Stimulated activated CD8-positive, alpha-beta memory T cell treated with anti-CD3 and anti-CD28 coated beads, Interleukin-7, amount 100 ng/mL, for 24 hours (primary cell): ENCODE results near the gene RBM22.

Experiments
- DNase-seq: peaks from one replicate; pipeline ENCODE4 v3.0.0-alpha.2; 2020; ENCODE audit warnings: low read depth

Gene RBM22

GRCh38 chr5:150672237-150672883 is 28.5 kb downstream of the RBM22 start:
- no peak for DNase-seq

GRCh38 chr5:150671509-150672236 is 29.2 kb downstream of the RBM22 start:
- DNase-seq = no peak

GRCh38 chr5:150670948-150671310 is 29.9 kb downstream of the RBM22 start:
- no peak for DNase-seq

GRCh38 chr5:150670275-150670947 is 30.5 kb downstream of the RBM22 start:
- no peak for DNase-seq

GRCh38 chr5:150665044-150665443 is 35.8 kb downstream of the RBM22 start:
- no peak for DNase-seq

GRCh38 chr5:150663936-150664335 is 36.9 kb downstream of the RBM22 start:
- DNase-seq = no peak

- no peak for DNase-seq
These were observed 37.9 kb downstream of the RBM22 start for GRCh38 chr5:150662731-150663516.

GRCh38 chr5:150661821-150662596 is 38.9 kb downstream of the RBM22 start:
- no peak for DNase-seq

GRCh38 chr5:150661086-150661485 is 39.8 kb downstream of the RBM22 start, which contains the start of gene MYOZ3:
Gene MYOZ3 (plus strand): TSS chr5:150661251. CDS start chr5:150662942, 1,691 bp downstream.
- DNase-seq = no peak

GRCh38 chr5:150660108-150660831 is 40.6 kb downstream of the RBM22 start:
- no peak for DNase-seq

GRCh38 chr5:150659360-150660107 is 41.3 kb downstream of the RBM22 start:
- no peak for DNase-seq

- DNase-seq = no peak
These were observed 42.1 kb downstream of the RBM22 start for GRCh38 chr5:150658699-150659265.

GRCh38 chr5:150658121-150658520 is 42.7 kb downstream of the RBM22 start:
- no peak for DNase-seq

- DNase-seq = peak; percentile 55
These were observed 44.4 kb downstream of the RBM22 start for GRCh38 chr5:150656191-150657132.

GRCh38 chr5:150655221-150655620 is 45.6 kb downstream of the RBM22 start:
- no peak for DNase-seq

- no peak for DNase-seq
These were observed 46.9 kb downstream of the RBM22 start for GRCh38 chr5:150653762-150654556.

GRCh38 chr5:150653145-150653761 is 47.6 kb downstream of the RBM22 start:
- no peak for DNase-seq
